ENCODE measurements around the gene ADGRV1.

ADGRV1 gene

GRCh38 chr5:90636948-90637347, 78.4 kb downstream of the ADGRV1 start:
- ATAC-seq (ENCODE audit: insufficient read depth, low read depth) (no peak), DNase-seq (no peak)
- no peak for TF ChIP-seq EZH2 (IDR thresholded peaks at IDR 0.05; ENCODE audit: borderline replicate concordance, low read depth, low read length, severe bottlenecking)
- no peak for TF ChIP-seq CTCF (IDR thresholded peaks at IDR 0.05; ENCODE audit: borderline replicate concordance, extremely low read depth, low read length, poor library complexity, severe bottlenecking)
- H3K79me2 ChIP-seq (ENCODE audit: insufficient read depth, low read length): no peaks in the 10 kb centered on the region
- no peak overlapping the region for H3K27ac ChIP-seq (ENCODE audit: low read length)
- H3K36me3 ChIP-seq (ENCODE audit: insufficient read depth, low read length): no peaks in the 10 kb centered on the region
- H3K9ac ChIP-seq (ENCODE audit: low read depth, low read length): no peak overlapping the region
- H3K4me2 ChIP-seq (ENCODE audit: insufficient read depth, low read length): no peak overlapping the region
- no peaks in the 10 kb centered on the region for H3K4me1 ChIP-seq (ENCODE audit: insufficient read depth, low read length)
- H2AFZ ChIP-seq (ENCODE audit: low read depth, low read length): no peak overlapping the region
- H3K9me3 ChIP-seq (ENCODE audit: insufficient read depth, low read length, severe bottlenecking): no peaks in the 10 kb centered on the region
- no peak overlapping the region for H3K4me3 ChIP-seq (ENCODE audit: low read depth in 1 of 2, low read length in 2 of 2)
- H4K20me1 ChIP-seq (ENCODE audit: insufficient read depth, low read length): no peaks in the 10 kb centered on the region
- H3K27me3 ChIP-seq (ENCODE audit: insufficient read depth, low read length, poor library complexity): no peaks in the 10 kb centered on the region

- no peaks in the 10 kb centered on the region for H3K36me3 ChIP-seq (ENCODE audit: insufficient read depth, low read length)
- DNase-seq (no peak), ATAC-seq (ENCODE audit: insufficient read depth, low read depth) (no peak)
- no peak overlapping the region for H3K4me3 ChIP-seq (ENCODE audit: low read depth in 1 of 2, low read length in 2 of 2)
- H4K20me1 ChIP-seq (ENCODE audit: insufficient read depth, low read length): no peaks in the 10 kb centered on the region
- no peak overlapping the region for H2AFZ ChIP-seq (ENCODE audit: low read depth, low read length)
- no peaks in the 10 kb centered on the region for H3K4me1 ChIP-seq (ENCODE audit: insufficient read depth, low read length)
- no peak overlapping the region for H3K4me2 ChIP-seq (ENCODE audit: insufficient read depth, low read length)
- no peak overlapping the region for H3K9ac ChIP-seq (ENCODE audit: low read depth, low read length)
- H3K9me3 ChIP-seq (ENCODE audit: insufficient read depth, low read length, severe bottlenecking): no peaks in the 10 kb centered on the region
- no peaks in the 10 kb centered on the region for H3K27me3 ChIP-seq (ENCODE audit: insufficient read depth, low read length, poor library complexity)
- H3K79me2 ChIP-seq (ENCODE audit: insufficient read depth, low read length): no peaks in the 10 kb centered on the region
- TF ChIP-seq EZH2 (IDR thresholded peaks at IDR 0.05; ENCODE audit: borderline replicate concordance, low read depth, low read length, severe bottlenecking) (no peak), CTCF (IDR thresholded peaks at IDR 0.05; ENCODE audit: borderline replicate concordance, extremely low read depth, low read length, poor library complexity, severe bottlenecking) (no peak)
- no peak overlapping the region for H3K27ac ChIP-seq (ENCODE audit: low read length)
Measured at GRCh38 chr5:90637731-90638130, 79.1 kb downstream of the ADGRV1 start.

- Histone ChIP-seq H3K9ac (ENCODE audit: low read depth, low read length) (no peak overlapping the region), H3K4me1 (ENCODE audit: insufficient read depth, low read length) (no peaks in the 10 kb centered on the region), H3K27ac (ENCODE audit: low read length) (no peak overlapping the region), H3K79me2 (ENCODE audit: insufficient read depth, low read length) (no peaks in the 10 kb centered on the region), H3K36me3 (ENCODE audit: insufficient read depth, low read length) (no peaks in the 10 kb centered on the region), H3K4me3 (ENCODE audit: low read depth in 1 of 2, low read length in 2 of 2) (no peak overlapping the region), H2AFZ (ENCODE audit: low read depth, low read length) (no peak overlapping the region), H3K27me3 (ENCODE audit: insufficient read depth, low read length, poor library complexity) (no peaks in the 10 kb centered on the region), H3K9me3 (ENCODE audit: insufficient read depth, low read length, severe bottlenecking) (no peaks in the 10 kb centered on the region), H4K20me1 (ENCODE audit: insufficient read depth, low read length) (no peaks in the 10 kb centered on the region), H3K4me2 (ENCODE audit: insufficient read depth, low read length) (no peak overlapping the region)
- TF ChIP-seq EZH2 (IDR thresholded peaks at IDR 0.05; ENCODE audit: borderline replicate concordance, low read depth, low read length, severe bottlenecking) (no peak), CTCF (IDR thresholded peaks at IDR 0.05; ENCODE audit: borderline replicate concordance, extremely low read depth, low read length, poor library complexity, severe bottlenecking) (no peak)
- DNase-seq (no peak), ATAC-seq (ENCODE audit: insufficient read depth, low read depth) (no peak)
Measured at GRCh38 chr5:90638878-90639277, 80.3 kb downstream of the ADGRV1 start.

GRCh38 chr5:90640484-90641059, 82.0 kb downstream of the ADGRV1 start:
- ATAC-seq (ENCODE audit: insufficient read depth, low read depth): no peak
- H2AFZ ChIP-seq (ENCODE audit: low read depth, low read length): no peak overlapping the region

More at GRCh38 chr5:90640484-90641059, 82.0 kb downstream of the ADGRV1 start:
- H3K9me3 ChIP-seq (ENCODE audit: insufficient read depth, low read length, severe bottlenecking): no peaks in the 10 kb centered on the region
- no peaks in the 10 kb centered on the region for H3K4me1 ChIP-seq (ENCODE audit: insufficient read depth, low read length)
- no peaks in the 10 kb centered on the region for H3K79me2 ChIP-seq (ENCODE audit: insufficient read depth, low read length)
- no peaks in the 10 kb centered on the region for H4K20me1 ChIP-seq (ENCODE audit: insufficient read depth, low read length)
- no peak overlapping the region for H3K27ac ChIP-seq (ENCODE audit: low read length)
- no peak for DNase-seq
- H3K4me2 ChIP-seq (ENCODE audit: insufficient read depth, low read length): no peak overlapping the region
- H3K36me3 ChIP-seq (ENCODE audit: insufficient read depth, low read length): no peaks in the 10 kb centered on the region
- TF ChIP-seq EZH2 (IDR thresholded peaks at IDR 0.05; ENCODE audit: borderline replicate concordance, low read depth, low read length, severe bottlenecking) (no peak), CTCF (IDR thresholded peaks at IDR 0.05; ENCODE audit: borderline replicate concordance, extremely low read depth, low read length, poor library complexity, severe bottlenecking) (no peak)
- no peaks in the 10 kb centered on the region for H3K27me3 ChIP-seq (ENCODE audit: insufficient read depth, low read length, poor library complexity)
- no peak overlapping the region for H3K9ac ChIP-seq (ENCODE audit: low read depth, low read length)
- no peak overlapping the region for H3K4me3 ChIP-seq (ENCODE audit: low read depth in 1 of 2, low read length in 2 of 2)

Measured in DND-41 (cell line).